Measurements from ENCODE around the gene SAMD4A. TPM values are rescaled to one million over a fixed set of nuclear protein-coding genes. Genes with fewer than 3 reads are reported as not detected.
A peak's percentile ranks its signal among the peaks of the same experiment; 100 is the strongest.

SAMD4A gene
- total RNA-seq, 4 donors from 2014 or later: 39.8 to 53.3 (median 48.0) TPM

- TF ChIP-seq CTCF (IDR thresholded peaks at IDR 0.05) (no peak), POLR2A (IDR thresholded peaks at IDR 0.05) (no peak)
- Histone ChIP-seq H3K4me1 (peaks cover 0 to 91% (median 29%) of the 10 kb centered on the region in 4 donors), H3K27ac (peak overlapping the region in 3 of 4 donors; percentile 80 to 94 (median 93)), H3K36me3 (no peaks in the 10 kb centered on the region), H3K27me3 (no peaks in the 10 kb centered on the region), H3K9me3 (no peaks in the 10 kb centered on the region), H3K4me3 (no peak overlapping the region)
- WGBS, 2 donors: 76 to 78% methylated on average over 11 of the region's 11 CpGs
- DNase-seq (ENCODE audit: low spot score in 2 of 2): no peak
Observed at GRCh38 chr14:54675236-54676128, 108.6 kb downstream of the SAMD4A start.

GRCh38 chr14:54676812-54677708 lies 110.1 kb downstream of the SAMD4A start:
- Histone ChIP-seq H3K4me3 (peak overlapping the region in 1 of 4 donors; percentile 19), H3K4me1 (peaks cover 0 to 91% (median 32%) of the 10 kb centered on the region in 4 donors)

GRCh38 chr14:54680651-54681050 lies 113.7 kb downstream of the SAMD4A start:
- Histone ChIP-seq H3K4me1 (peaks cover 0 to 83% (median 32%) of the 10 kb centered on the region in 4 donors), H3K27ac (peak overlapping the region in 1 of 4 donors; percentile 34), H3K9me3 (no peaks in the 10 kb centered on the region), H3K4me3 (no peak overlapping the region), H3K27me3 (no peaks in the 10 kb centered on the region), H3K36me3 (no peaks in the 10 kb centered on the region)
- WGBS, 2 donors: 72 to 85% methylated on average over 6 of the region's 6 CpGs
- DNase-seq (ENCODE audit: low spot score in 2 of 2): no peak
- TF ChIP-seq EP300 (IDR thresholded peaks at IDR 0.05) (no peak), POLR2A (IDR thresholded peaks at IDR 0.05) (no peak), CTCF (IDR thresholded peaks at IDR 0.05) (no peak)

More at GRCh38 chr14:54676812-54677708, 110.1 kb downstream of the SAMD4A start:
- TF ChIP-seq CTCF (IDR thresholded peaks at IDR 0.05): no peak
- TF ChIP-seq EP300 (IDR thresholded peaks at IDR 0.05): peak; percentile 44 to 92
- TF ChIP-seq POLR2A (IDR thresholded peaks at IDR 0.05): peak in 1 of 2 donors; percentile 21
- 26 to 28% methylated on average over 11 of the region's 11 CpGs for WGBS, 2 donors
- Histone ChIP-seq H3K27ac (peak overlapping the region; percentile 70 to 94 (median 86)), H3K36me3 (no peaks in the 10 kb centered on the region), H3K27me3 (no peaks in the 10 kb centered on the region), H3K9me3 (no peaks in the 10 kb centered on the region)
- DNase-seq (ENCODE audit: low spot score in 2 of 2): peak in 1 of 2 donors; percentile 42

GRCh38 chr14:54681811-54682261 lies 114.9 kb downstream of the SAMD4A start:
- H3K27ac ChIP-seq: peak overlapping the region in 2 of 4 donors; percentile 33 to 34
- H3K4me3 ChIP-seq: no peak overlapping the region
- H3K36me3 ChIP-seq: no peaks in the 10 kb centered on the region
- WGBS, 2 donors: 87 to 92% methylated on average over 4 of the region's 4 CpGs
- DNase-seq (ENCODE audit: low spot score in 2 of 2): no peak
- no peaks in the 10 kb centered on the region for H3K9me3 ChIP-seq
- no peak for TF ChIP-seq EP300 (IDR thresholded peaks at IDR 0.05)
- no peak for TF ChIP-seq POLR2A (IDR thresholded peaks at IDR 0.05)
- TF ChIP-seq CTCF (IDR thresholded peaks at IDR 0.05): no peak
- peaks cover 0 to 83% (median 33%) of the 10 kb centered on the region in 4 donors for H3K4me1 ChIP-seq
- no peaks in the 10 kb centered on the region for H3K27me3 ChIP-seq

All from tibial nerve (tissue), 4 donors.